SK-N-SH treated with all-trans-retinoic acid at 6 μM for 48 hours (cell line): ENCODE measurements around the gene MRRF.

Experiments
- BACH2 ChIP-seq: fragments of 250-450 bp; sonication (Bioruptor Pico); IDR thresholded peaks from 2 replicates; pipeline ENCODE4 v1.9.0; 2021; ENCODE audit warnings: mild to moderate bottlenecking, borderline replicate concordance
- CSDC2 ChIP-seq: fragments of 250-450 bp; sonication (Bioruptor Pico); IDR thresholded peaks from 2 replicates; pipeline ENCODE4 v1.5.0; 2020; ENCODE audit warnings: mild to moderate bottlenecking, moderate library complexity
- ISL1 ChIP-seq: fragments of 250-450 bp; sonication (Bioruptor Pico); IDR thresholded peaks from 2 replicates; pipeline ENCODE4 v2.1.2; 2022; ENCODE audit warnings: mild to moderate bottlenecking, moderate library complexity
- ZFP3 ChIP-seq: fragments of 250-450 bp; sonication (Bioruptor Pico); IDR thresholded peaks from 2 replicates; pipeline ENCODE4 v1.5.0; 2020; ENCODE audit warnings: mild to moderate bottlenecking, moderate library complexity
- ZNF565 ChIP-seq: fragments of 450-650 bp; formaldehyde crosslinking; conservative IDR thresholded peaks from 2 replicates; pipeline ENCODE4 v1.5.0; 2020; ENCODE audit warnings: low read depth, mild to moderate bottlenecking, moderate library complexity
- TF ChIP-seq, protein P1 (sequence below): fragments of 250-450 bp; sonication (Bioruptor Pico); IDR thresholded peaks from 2 replicates; pipeline ENCODE4 v1.5.1; 2020; ENCODE audit warnings: low read depth, mild to moderate bottlenecking, moderate library complexity

DNA sequence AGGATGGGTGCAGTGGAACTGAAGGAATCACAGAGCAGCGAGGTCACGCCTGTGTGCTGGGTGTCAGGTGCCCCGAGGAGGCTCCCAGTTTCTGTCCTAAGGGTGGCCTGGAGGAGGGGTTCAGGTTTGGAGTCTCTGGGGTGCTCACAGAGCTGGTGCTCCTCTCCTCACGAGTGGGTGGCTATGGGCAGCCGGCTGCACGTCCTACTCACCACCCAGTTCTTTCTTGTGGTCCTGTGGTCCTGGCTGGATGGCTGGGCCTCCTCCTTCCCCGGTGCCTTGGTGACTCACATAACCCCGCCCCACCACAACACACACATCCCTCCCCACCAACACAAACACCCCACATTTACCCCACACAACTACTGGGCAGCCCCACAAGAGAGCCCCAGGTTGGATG lies 96.2 kb downstream of the MRRF start:
- no peak for TF ChIP-seq ZFP3 (CRISPR knock-in tag)
- TF ChIP-seq, protein P1, sequence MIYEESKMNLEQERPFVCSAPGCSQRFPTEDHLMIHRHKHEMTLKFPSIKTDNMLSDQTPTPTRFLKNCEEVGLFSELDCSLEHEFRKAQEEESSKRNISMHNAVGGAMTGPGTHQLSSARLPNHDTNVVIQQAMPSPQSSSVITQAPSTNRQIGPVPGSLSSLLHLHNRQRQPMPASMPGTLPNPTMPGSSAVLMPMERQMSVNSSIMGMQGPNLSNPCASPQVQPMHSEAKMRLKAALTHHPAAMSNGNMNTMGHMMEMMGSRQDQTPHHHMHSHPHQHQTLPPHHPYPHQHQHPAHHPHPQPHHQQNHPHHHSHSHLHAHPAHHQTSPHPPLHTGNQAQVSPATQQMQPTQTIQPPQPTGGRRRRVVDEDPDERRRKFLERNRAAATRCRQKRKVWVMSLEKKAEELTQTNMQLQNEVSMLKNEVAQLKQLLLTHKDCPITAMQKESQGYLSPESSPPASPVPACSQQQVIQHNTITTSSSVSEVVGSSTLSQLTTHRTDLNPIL, result no peak
- TF ChIP-seq CSDC2 (CRISPR knock-in tag), result no peak
- no peak for TF ChIP-seq ZNF565
- no peak for TF ChIP-seq BACH2
- TF ChIP-seq ISL1, result no peak
